Coronary artery (tissue), 2 donors: ENCODE data around the gene SNTA1.
"Not testable (repeated sequence)": the region's sequence is repeated elsewhere in the genome, so short reads cannot be mapped to it uniquely, and the experiment has no call there.

ENCODE experiments used
- DNase-seq: peaks from one replicate; pipeline ENCODE4 v3.0.0-alpha.2; 2017; ENCODE audit warnings: low spot score
- H3K27ac ChIP-seq, 2 donors: fragments of 200-600 bp; sonication (generic); one replicate each; pipeline ENCODE4 v1.5.1; 2016 to 2019
- H3K4me3 ChIP-seq: fragments of 200-600 bp; sonication (generic); 2 replicates; pipeline ENCODE4 v1.5.1; 2016; ENCODE audit warnings: mild to moderate bottlenecking, moderate library complexity
- CTCF ChIP-seq: fragments of 200-600 bp; sonication (generic); IDR thresholded peaks from one replicate; pipeline ENCODE4 v1.5.1; 2019; ENCODE audit warnings: antibody characterized with exemption

Gene SNTA1

DNA sequence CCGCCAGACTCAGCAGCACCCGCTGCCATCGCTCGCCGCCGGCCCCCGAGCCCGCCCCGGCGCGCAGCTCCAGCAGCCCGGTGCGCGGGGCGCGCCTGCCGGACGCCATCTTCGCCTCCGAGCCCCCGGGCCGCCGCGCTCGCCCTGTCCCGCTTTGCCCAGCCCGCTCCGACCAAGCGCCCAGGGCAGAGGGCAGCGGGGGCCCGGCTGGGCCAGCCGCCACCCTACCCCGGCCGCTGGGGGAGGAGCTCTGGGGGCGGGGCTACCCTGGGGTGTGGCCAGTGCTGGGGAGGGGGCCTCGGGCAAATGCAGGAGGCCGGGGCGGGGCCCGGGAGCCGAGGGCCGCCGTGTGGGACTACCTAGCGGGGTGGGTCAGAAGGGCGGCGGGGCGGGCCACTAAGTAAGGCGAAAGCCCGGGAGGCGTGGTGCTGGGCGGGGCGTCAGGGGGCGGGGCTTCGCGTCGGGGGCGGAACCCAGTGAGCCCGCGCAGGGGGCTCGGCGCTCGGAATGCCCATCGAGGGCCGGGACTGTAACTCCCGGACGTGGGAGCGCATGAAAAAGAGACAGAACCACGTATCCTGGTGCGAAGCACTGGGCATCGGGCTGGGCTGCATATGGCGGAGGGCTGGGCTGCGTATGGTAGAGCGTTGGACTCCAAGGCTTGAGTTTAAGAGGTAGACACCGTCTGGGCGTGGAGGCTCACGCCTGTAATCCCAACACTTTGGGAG, at the start of gene SNTA1:
Gene SNTA1 (minus strand): TSS at position 252 of the 728 bp plus-strand sequence. CDS start 143 bp downstream, at position 109.
- TF ChIP-seq CTCF = no peak
- peak; percentile 93 for DNase-seq
- Histone ChIP-seq H3K4me3 (peak within 1 kb of the TSS; percentile 82), H3K27ac (peak within 1 kb of the TSS; percentile 92)

DNA sequence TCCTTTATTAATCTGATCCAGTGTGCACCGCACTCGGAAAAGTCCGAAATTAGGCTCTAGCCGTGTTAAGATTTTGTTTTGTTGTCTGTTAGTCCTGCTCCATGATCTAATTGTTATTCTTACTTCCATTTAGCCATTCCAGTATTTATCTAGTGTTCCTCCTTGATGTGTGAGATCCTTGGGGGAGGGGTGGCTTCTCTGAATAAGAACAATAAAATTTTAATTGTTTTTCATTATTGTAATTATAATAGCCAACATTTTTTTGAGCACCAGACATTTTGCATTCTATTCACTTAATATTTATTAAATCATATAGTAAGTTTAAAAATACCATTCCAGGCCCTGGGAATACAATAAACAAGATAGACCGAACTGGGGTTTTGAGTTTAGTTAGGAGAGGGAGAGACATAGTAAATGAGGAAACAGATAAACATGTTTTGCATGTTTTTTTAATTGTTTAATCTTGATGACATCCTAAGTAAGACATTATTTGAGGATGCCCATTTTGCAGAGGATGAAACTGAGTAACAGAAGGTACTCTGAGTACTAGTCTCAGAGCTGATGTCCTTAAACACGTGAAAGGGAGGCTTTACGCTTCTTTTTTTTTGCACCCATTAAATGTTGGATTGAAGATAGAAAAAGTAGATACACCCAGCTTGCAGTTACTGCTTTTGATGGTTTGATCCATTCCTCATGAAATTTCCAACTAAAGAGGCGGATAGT, 47.5 kb upstream of the SNTA1 start:
- peak overlapping the region; percentile 94 to 99 for H3K27ac ChIP-seq
- DNase-seq = no peak
- H3K4me3 ChIP-seq = peak overlapping the region; percentile 92
- TF ChIP-seq CTCF = no peak

DNA sequence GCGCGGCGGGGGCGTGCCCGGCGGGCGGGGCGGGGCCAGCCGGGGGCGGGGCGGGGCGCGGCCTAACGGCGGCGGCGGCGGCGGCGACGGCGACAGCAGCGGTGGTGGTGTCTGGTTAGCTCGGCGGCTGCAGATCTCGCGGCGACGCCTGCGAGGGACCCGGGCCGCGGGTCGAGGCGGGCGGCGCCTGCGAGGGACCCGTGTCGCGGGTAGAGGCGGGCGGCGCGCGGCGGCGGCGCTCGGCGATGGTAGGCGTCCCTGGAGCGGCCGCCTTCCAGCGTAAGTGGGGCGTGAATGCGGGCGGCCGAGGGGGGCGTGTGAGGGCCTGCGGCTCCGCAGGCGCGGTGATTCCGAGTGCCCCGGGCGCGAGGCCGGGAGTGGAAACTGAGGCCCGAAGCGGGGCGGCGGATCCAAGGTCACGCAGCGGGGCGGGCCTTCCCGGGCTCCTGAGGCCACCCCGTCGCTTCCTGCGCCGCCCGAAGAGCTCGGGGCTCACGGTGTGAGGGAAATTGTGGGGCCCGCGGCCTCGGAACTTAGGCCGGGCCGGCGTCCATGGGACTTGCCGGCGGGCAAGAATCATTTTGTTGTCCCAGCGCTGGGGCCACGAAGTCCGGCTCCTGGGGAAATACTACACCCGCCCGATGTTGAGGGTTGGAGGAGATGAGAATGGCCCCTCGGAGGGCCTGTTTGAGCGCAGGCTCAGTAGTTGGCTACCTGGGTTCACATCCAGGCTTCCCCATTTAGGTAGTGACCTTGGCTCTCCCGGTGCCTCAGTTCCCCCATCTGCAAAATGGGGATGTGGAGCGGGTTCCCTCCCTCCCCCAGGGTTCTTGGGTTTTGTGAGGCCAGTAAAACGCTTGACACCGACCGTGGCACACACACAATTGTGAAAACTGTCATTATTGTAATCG, 46.7 kb upstream of the SNTA1 start, which contains the start of gene CBFA2T2:
Gene CBFA2T2 (plus strand): TSS at position 74 of the 911 bp plus-strand sequence. CDS start 172 bp downstream, at position 246.
- Histone ChIP-seq H3K27ac (peak within 1 kb of the TSS; percentile 94 to 99), H3K4me3 (peak within 1 kb of the TSS; percentile 92)
- TF ChIP-seq CTCF = no peak
- DNase-seq = peak; percentile 84

- DNase-seq = peak; percentile 99
- Histone ChIP-seq H3K4me3 (peak overlapping the region; percentile 92), H3K27ac (peak overlapping the region; percentile 93 to 99)
- TF ChIP-seq CTCF = no peak
Measured at GRCh38 chr20:33489495-33490022, 46.0 kb upstream of the SNTA1 start.

DNA sequence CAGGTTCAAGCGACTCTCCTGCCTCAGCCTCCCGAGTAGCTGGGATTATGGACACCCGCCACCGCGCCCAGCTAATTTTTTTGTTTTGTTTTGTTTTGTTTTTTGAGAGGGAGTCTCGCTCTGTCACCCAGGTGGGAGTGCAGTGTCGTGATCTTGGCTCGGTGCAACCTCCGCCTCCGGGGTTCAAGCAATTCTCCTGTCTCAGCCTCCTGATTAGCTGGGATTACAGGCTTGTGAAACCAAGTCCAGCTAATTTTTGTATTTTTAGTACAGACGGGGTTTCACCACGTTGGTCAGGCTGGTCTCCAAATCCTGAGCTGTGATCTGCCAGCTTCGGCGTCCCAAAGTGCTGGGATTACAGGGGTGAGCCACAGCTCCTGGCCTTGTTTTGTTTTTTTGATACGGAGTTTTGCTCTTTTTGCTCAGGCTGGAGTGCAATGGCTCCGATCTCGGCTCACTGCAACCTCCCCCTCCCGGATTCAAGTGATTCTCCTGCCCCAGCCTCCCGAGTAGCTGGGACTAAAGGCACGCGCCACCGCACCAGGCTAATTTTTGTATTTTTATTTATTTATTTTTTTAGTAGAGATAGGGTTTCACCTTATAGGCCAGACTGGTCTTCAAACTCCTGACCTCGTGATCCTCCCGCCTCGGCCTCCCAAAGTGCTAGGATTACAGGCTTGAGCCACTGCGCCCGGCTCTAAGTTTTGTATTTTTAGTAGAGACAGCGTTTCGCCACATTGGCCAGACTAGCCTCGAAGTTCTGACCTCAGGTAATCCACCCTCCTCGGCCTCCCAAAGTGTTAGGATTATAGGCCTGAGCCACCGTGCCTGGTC, 45.3 kb upstream of the SNTA1 start:
- Histone ChIP-seq H3K27ac (peak overlapping the region; percentile 93 to 99), H3K4me3 (peak overlapping the region; percentile 92)
- DNase-seq = not testable (repeated sequence)

- no peak for TF ChIP-seq CTCF
- Histone ChIP-seq H3K4me3 (no peak overlapping the region), H3K27ac (no peak overlapping the region)
- DNase-seq = no peak
Measured at GRCh38 chr20:33488201-33488600, 44.6 kb upstream of the SNTA1 start.

DNA sequence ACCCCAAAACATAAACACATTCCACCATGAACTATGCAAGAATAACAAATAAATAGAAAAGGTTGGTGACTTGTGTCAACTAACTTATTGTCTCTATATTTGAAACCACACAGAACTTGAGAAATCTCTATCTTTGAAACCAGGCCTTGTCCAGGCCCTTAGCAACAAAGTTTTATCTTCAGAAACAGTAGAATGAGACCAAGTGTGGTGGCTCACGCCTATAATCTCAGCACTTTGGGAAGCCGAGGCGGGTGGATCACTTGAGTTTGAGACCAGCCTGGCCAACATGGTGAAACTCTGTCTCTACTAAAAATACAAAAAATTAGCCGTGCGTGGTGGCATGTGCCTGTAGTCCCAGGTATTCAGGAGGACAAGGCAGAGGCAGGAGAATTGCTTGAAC, 39.6 kb upstream of the SNTA1 start:
- DNase-seq, H3K4me3 ChIP-seq, H3K27ac ChIP-seq: not testable (repeated sequence)
